Breast epithelium (tissue), 3 donors: ENCODE data around the gene CACNA1A.

Experiments used
- POLR2A ChIP-seq: fragments of 450-650 bp; IDR thresholded peaks from one replicate; pipeline ENCODE4 v1.6.1; 2016; ENCODE audit warnings: antibody characterized with exemption, mild to moderate bottlenecking, moderate library complexity
- TF ChIP-seq, protein P1 (sequence below), 3 donors: fragments of 450-650 bp; IDR thresholded peaks; one replicate each; pipeline ENCODE4 v1.5.1; 2016 to 2017; ENCODE audit warnings: antibody characterized with exemption in 3 of 3, mild to moderate bottlenecking in 3 of 3, moderate library complexity in 3 of 3

DNA sequence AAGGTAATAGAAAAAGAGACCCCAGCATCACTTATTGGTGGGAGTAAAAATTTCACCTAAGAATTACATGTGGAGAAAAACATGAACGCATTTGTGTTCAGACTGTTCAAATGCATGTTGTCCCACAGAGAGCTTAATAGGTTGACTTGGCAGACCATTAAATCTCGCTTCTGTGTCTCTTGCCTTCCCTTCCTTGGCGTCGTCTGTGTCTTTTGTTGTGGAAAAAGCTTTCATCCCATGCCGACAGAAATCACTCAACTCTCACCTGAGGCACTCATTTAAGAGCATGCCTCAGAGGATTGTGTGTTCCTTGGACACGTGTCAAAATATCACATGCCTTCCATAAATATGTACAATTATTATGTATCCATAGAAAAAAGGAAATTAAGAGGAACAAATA lies 24.4 kb upstream of the CACNA1A start:
- no peak for TF ChIP-seq POLR2A
- TF ChIP-seq, protein P1, sequence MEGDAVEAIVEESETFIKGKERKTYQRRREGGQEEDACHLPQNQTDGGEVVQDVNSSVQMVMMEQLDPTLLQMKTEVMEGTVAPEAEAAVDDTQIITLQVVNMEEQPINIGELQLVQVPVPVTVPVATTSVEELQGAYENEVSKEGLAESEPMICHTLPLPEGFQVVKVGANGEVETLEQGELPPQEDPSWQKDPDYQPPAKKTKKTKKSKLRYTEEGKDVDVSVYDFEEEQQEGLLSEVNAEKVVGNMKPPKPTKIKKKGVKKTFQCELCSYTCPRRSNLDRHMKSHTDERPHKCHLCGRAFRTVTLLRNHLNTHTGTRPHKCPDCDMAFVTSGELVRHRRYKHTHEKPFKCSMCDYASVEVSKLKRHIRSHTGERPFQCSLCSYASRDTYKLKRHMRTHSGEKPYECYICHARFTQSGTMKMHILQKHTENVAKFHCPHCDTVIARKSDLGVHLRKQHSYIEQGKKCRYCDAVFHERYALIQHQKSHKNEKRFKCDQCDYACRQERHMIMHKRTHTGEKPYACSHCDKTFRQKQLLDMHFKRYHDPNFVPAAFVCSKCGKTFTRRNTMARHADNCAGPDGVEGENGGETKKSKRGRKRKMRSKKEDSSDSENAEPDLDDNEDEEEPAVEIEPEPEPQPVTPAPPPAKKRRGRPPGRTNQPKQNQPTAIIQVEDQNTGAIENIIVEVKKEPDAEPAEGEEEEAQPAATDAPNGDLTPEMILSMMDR (IDR thresholded peaks at IDR 0.05), result no peak
